ENCODE data around the gene ARL9. TPM values are rescaled to one million over a fixed set of nuclear protein-coding genes. Genes with fewer than 3 reads are reported as not detected.

The ARL9 gene
- 0.73 to 1.1 TPM (median 0.83 TPM) in 3 replicates for total RNA-seq

- no peak for TF ChIP-seq CTCF (IDR thresholded peaks at IDR 0.05; ENCODE audit: unreplicated experiment)
- DNase-seq (ENCODE audit: low spot score in 2 of 2, unreplicated experiment in 2 of 2), result peak; percentile 22 to 51
- Mint-ChIP-seq H3K36me3 (peaks cover 12% of the 10 kb centered on the region), H3K4me1 (peaks cover 7% of the 10 kb centered on the region), H3K27ac (peak within 1 kb of the TSS; percentile 64), H3K4me3 (peak within 1 kb of the TSS; percentile 89), H3K9me3 (no peaks in the 10 kb centered on the region), H3K27me3 (ENCODE audit: low read depth) (peaks cover 25% of the 10 kb centered on the region)
Observed at GRCh38 chr4:56505269-56506130, at the start of gene ARL9. Gene ARL9 (plus strand): TSS chr4:56505791. CDS start chr4:56505863, 72 bp downstream.

- no peak for DNase-seq (ENCODE audit: low spot score in 2 of 2, unreplicated experiment in 2 of 2)
- peaks cover 4% of the 10 kb centered on the region for H3K9me3 Mint-ChIP-seq
- H3K4me1 Mint-ChIP-seq, result peaks cover 8% of the 10 kb centered on the region
- H3K27me3 Mint-ChIP-seq (ENCODE audit: low read depth), result no peaks in the 10 kb centered on the region
- H3K27ac Mint-ChIP-seq, result no peak overlapping the region
- peaks cover 31% of the 10 kb centered on the region for H3K36me3 Mint-ChIP-seq
- TF ChIP-seq CTCF (IDR thresholded peaks at IDR 0.05; ENCODE audit: unreplicated experiment), result no peak
- no peak overlapping the region for H3K4me3 Mint-ChIP-seq
Observed at GRCh38 chr4:56460085-56460484, 45.5 kb upstream of the ARL9 start.

GRCh38 chr4:56462157-56462556, 43.4 kb upstream of the ARL9 start:
- TF ChIP-seq CTCF (IDR thresholded peaks at IDR 0.05; ENCODE audit: unreplicated experiment), result no peak
- Mint-ChIP-seq H3K27me3 (ENCODE audit: low read depth) (no peaks in the 10 kb centered on the region), H3K36me3 (peaks cover 17% of the 10 kb centered on the region), H3K9me3 (no peaks in the 10 kb centered on the region), H3K27ac (peak overlapping the region; percentile 51), H3K4me3 (no peak overlapping the region), H3K4me1 (peaks cover 23% of the 10 kb centered on the region)
- DNase-seq (ENCODE audit: low spot score in 2 of 2, unreplicated experiment in 2 of 2), result no peak

GRCh38 chr4:56463711-56464110, 41.9 kb upstream of the ARL9 start:
- no peak for DNase-seq (ENCODE audit: low spot score in 2 of 2, unreplicated experiment in 2 of 2)
- H3K27me3 Mint-ChIP-seq (ENCODE audit: low read depth), result no peaks in the 10 kb centered on the region
- TF ChIP-seq CTCF (IDR thresholded peaks at IDR 0.05; ENCODE audit: unreplicated experiment), result no peak
- H3K36me3 Mint-ChIP-seq, result peaks cover 15% of the 10 kb centered on the region
- no peak overlapping the region for H3K4me3 Mint-ChIP-seq
- H3K27ac Mint-ChIP-seq, result peak overlapping the region; percentile 26
- no peaks in the 10 kb centered on the region for H3K9me3 Mint-ChIP-seq
- H3K4me1 Mint-ChIP-seq, result peaks cover 31% of the 10 kb centered on the region

GRCh38 chr4:56464581-56464980, 41.0 kb upstream of the ARL9 start:
- no peak for TF ChIP-seq CTCF (IDR thresholded peaks at IDR 0.05; ENCODE audit: unreplicated experiment)
- Mint-ChIP-seq H3K27me3 (ENCODE audit: low read depth) (no peaks in the 10 kb centered on the region), H3K36me3 (peaks cover 14% of the 10 kb centered on the region), H3K9me3 (no peaks in the 10 kb centered on the region), H3K27ac (no peak overlapping the region), H3K4me3 (no peak overlapping the region), H3K4me1 (peaks cover 38% of the 10 kb centered on the region)
- DNase-seq (ENCODE audit: low spot score in 2 of 2, unreplicated experiment in 2 of 2), result no peak

Measured in mesothelial cell of epicardium (in vitro differentiated cells).